NCI-H128 (cell line): ENCODE results near the gene FASN.
"Not testable (repeated sequence)": the region's sequence is repeated elsewhere in the genome, so short reads cannot be mapped to it uniquely, and the experiment has no call there.

Experiments
- DNase-seq: peaks from one replicate; lab custom pipeline; 2025; ENCODE audit not compliant: unreplicated experiment; lab: John Stamatoyannopoulos, UW

The FASN gene

GRCh38 chr17:82098169-82098938 lies at the start of gene FASN:
Gene FASN (minus strand): TSS chr17:82098236. CDS start chr17:82096445, 1,791 bp downstream.
- DNase-seq: peak; percentile 72

GRCh38 chr17:82146663-82147654 lies 48.9 kb upstream of the FASN start:
- DNase-seq: no peak

GRCh38 chr17:82145550-82146155 lies 47.6 kb upstream of the FASN start:
- DNase-seq: no peak

- DNase-seq: no peak
These were observed 45.3 kb upstream of the FASN start for GRCh38 chr17:82143333-82143732.

- DNase-seq: not testable (repeated sequence)
These were observed 41.9 kb upstream of the FASN start for GRCh38 chr17:82139961-82140360.

- no peak for DNase-seq
These were observed 40.5 kb upstream of the FASN start for GRCh38 chr17:82138511-82138992.

GRCh38 chr17:82134101-82134500 lies 36.1 kb upstream of the FASN start:
- no peak for DNase-seq

- not testable (repeated sequence) for DNase-seq
These were observed 35.3 kb upstream of the FASN start for GRCh38 chr17:82133166-82133953.

GRCh38 chr17:82129095-82129494 lies 31.1 kb upstream of the FASN start:
- no peak for DNase-seq

GRCh38 chr17:82128287-82128686 lies 30.3 kb upstream of the FASN start:
- DNase-seq: no peak

GRCh38 chr17:82127704-82128103 lies 29.7 kb upstream of the FASN start:
- no peak for DNase-seq

- no peak for DNase-seq
These were observed 29.2 kb upstream of the FASN start for GRCh38 chr17:82127315-82127595.

GRCh38 chr17:82126556-82127314 lies 28.7 kb upstream of the FASN start:
- no peak for DNase-seq

- no peak for DNase-seq
These were observed 26.1 kb upstream of the FASN start for GRCh38 chr17:82124101-82124500.

- no peak for DNase-seq
These were observed 23.9 kb upstream of the FASN start for GRCh38 chr17:82121660-82122629.

GRCh38 chr17:82121246-82121645 lies 23.2 kb upstream of the FASN start:
- no peak for DNase-seq

GRCh38 chr17:82120148-82120547 lies 22.1 kb upstream of the FASN start:
- DNase-seq: no peak

- no peak for DNase-seq
These were observed 20.9 kb upstream of the FASN start for GRCh38 chr17:82118815-82119380.
